Tongue (tissue), 2 donors: Measurements from ENCODE around the gene CXorf66. TPM values are rescaled to one million over a fixed set of nuclear protein-coding genes. Genes with fewer than 3 reads are reported as not detected.
"Not testable (repeated sequence)": the region's sequence is repeated elsewhere in the genome, so short reads cannot be mapped to it uniquely, and the experiment has no call there.

Experiments
- DNase-seq: peaks from one replicate; pipeline ENCODE4 v3.0.0-alpha.2; 2015
- total RNA-seq: library from RNA; depleted of rRNA; stranded (reverse); fragments of >200 nt; gene quantifications from one replicate; pipeline ENCODE4 v1.2.3, GENCODE V29; 2014

CXorf66 gene, protein sequence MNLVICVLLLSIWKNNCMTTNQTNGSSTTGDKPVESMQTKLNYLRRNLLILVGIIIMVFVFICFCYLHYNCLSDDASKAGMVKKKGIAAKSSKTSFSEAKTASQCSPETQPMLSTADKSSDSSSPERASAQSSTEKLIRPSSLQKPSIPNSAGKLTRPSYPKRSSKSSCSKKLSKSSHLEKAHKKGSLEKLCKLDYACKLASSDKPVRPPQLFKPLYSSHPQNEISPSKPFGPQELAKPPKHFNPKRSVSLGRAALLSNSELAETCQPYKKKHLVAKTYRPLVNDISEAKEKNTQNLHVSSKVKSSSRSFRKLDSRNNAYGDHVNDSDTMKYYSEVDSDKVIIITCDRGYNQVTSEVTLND
- total RNA-seq: not detected

- DNase-seq: no peak
Measured at GRCh38 chrX:139965421-139965820, at the start of gene CXorf66. Gene CXorf66 (minus strand): TSS chrX:139965521. CDS start chrX:139965496, 25 bp downstream.

DNA sequence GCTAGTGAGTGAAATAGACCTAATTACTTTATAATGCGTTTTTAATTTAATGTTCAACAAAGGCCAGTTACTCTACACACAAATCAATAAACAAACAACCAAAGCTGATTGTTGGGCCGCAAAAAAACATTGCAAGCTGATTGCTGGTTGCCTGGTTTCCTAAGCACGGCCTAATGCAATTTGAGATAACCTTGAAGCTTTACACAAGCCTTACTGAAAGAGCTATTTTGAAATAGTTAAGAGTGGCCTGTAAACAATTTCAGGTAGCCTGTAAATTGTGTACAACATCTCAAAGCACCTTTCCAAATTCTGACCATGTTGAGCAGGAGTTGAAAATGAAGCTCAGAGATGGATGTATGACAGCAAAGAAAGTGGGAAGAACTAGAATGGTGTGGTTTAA lies 17.5 kb upstream of the CXorf66 start:
- DNase-seq: no peak

DNA sequence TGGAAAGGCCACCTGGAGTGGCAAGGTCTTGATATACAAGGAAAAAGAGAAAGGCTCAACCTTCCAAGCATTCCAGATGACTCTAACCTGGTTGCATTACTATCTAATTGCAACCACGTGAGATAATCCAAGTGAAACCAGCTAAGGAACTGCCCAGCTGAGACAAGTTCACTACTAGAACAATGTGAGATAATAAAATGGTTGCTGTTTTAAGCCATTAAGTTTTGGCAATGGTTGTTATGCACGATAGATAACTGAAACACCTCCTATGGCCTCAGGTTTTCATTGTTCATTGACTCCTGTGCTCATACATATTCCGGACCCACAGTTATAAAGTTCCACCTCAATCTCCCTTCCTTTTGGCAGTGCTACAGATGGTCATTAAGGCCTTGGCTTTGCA lies 9.2 kb upstream of the CXorf66 start:
- DNase-seq: no peak

DNA sequence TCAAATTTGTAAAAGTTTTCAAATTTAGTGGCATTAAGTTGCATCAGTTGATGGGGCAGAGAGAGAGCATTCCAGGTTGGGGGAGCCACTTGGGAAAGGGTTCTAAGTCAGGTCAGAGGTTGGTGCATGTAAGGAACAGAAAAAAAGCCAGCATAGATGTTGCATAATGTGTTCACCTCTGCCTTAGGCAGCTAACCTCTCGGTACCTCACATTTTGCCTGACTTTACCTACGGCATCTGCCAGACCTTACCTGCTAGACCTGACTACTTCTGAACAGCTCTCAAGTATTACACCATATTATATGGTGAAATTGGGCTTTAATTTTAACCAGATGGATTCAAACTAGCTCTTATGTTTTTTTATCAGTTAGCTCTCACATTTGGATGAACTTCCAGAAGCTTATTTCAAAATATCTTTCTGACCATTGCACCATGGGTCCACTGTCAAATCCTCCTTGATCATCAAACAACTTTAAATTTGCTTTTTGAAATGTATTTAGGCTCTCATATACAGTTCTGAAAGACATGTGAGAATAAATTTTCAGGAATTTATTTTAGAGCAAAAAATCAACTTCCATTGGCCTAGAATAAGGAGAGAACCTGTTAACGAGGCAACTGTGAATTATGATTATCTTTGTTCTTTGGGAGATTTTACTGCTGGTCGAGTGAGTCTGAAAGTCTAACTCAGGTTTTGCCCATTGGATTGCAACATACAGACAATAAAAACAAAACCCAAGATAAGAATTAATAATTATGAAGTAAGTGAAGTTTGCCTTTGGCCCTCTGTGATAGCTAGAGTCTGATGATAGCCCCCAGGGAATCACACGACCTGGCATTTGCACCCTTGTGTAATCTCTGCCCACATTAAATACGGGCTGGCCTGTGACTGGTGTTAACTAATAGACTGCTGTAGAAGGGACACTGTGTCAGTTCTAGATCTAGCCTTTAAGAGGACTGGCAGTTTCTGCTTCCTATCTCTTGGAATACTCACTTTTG lies 7.6 kb upstream of the CXorf66 start:
- DNase-seq: no peak

DNA sequence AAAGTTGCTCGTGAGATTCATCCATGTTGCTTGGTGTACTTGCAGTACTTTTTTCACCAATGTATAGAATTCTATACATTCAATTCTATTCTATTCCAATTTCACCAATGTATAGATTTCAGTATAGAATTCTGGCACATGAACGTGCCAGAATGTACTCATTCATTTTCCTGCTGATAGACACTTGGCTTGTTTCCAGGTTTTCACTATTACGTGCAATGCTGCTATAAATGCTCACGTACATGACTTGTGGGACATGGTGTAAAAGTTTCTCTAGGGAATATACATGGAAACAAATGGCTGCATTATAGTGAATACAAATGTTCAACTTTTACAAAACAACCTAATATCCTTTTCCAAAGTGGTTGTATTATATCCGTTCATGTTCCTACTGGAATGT lies 6.8 kb upstream of the CXorf66 start:
- no peak for DNase-seq

DNA sequence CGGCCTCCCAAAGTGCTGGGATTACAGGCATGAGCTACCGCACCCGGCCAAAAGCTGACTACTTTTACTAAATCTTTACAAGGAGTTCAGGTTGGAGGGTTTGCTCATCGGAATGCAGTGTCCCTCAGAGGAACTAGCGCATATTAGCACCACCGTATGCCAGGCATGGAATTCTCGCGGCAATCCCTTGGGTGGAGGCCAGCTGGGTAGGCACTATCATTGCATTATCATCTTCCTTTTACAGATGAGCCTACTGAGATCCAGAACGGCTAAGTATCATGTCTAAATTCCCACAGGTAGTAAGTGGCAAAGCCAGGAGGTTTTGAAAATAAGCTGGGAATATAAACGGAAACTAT lies 6.1 kb upstream of the CXorf66 start:
- no peak for DNase-seq

DNA sequence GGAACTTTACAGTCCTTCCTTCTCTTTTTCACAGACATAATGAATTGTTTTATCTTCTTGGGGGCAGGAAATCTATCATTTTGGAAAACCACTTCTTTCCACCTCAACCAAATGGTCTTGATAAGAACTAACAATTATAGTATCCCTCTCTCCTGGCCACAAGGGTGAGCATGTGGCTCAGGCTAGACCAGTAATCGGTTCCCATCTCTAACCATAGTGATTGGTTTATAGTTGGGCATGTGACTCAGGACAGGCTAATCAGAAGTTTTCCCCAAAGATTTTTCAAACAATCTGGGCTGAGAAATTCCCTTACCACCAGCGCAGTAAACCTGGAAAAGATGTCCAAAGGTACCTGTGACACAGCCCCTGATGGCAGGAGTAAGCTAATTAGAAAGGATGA lies 4.0 kb upstream of the CXorf66 start:
- DNase-seq: no peak

GRCh38 chrX:139967750-139968149 lies 2.4 kb upstream of the CXorf66 start:
- DNase-seq: no peak

DNA sequence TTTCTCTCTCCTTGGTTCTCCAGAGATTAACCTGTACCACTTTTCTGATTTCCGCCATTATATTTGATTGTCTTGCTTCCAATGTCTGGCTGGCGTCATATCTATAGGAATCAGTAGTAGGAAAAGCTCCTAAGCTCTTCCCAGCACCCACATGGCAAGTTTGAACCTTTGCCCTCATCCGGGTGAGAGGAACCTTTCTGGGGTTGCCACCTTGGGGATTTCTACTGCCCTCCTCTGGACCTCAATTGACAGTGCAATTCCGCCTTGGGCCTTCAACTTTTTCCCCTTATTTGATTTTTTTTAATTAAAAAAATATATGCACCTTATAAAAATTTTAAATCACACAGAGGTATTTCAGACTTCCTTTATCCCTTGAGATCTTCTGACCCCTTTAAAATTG lies 2.0 kb upstream of the CXorf66 start:
- DNase-seq: no peak

- DNase-seq: not testable (repeated sequence)
Measured at GRCh38 chrX:139966159-139966558, 838 bp upstream of the CXorf66 start.

DNA sequence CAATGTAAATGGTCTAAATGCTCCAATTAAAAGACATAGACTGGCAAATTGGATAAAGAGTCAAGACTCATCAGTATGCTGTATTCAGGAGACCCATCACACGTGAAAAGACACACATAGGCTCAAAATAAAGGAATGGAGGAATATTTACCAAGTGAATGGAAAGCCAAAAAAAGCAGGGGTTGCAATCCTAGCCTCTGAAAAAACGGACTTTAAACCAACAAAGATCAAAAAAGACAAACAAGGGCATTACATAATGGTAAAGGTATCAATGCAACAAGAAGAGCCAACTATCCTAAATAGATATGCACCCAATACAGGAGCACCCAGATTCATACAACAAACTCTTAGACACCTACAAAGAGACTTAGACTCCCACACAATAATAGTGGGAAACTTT lies 4.2 kb downstream of the CXorf66 start:
- not testable (repeated sequence) for DNase-seq

GRCh38 chrX:139949703-139950102 lies 15.6 kb downstream of the CXorf66 start:
- no peak for DNase-seq

DNA sequence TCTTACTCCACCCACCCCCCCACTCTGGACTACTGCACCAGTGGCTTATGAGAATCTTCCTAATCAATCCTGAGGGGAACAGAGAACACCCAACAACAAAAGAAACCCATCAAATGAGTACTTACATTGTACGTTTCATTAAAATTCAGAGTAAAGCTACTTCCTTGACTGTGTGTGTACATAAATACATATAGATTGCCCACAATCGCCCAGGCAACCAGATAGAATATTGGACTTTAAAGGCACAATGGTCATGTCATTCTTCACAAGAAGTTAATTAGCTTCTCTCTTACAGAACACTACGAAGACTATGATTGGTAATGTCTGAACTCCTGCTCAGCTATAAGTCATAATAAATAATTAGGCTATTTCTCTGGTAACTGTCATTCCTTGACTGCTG lies 20.2 kb downstream of the CXorf66 start:
- DNase-seq: no peak

DNA sequence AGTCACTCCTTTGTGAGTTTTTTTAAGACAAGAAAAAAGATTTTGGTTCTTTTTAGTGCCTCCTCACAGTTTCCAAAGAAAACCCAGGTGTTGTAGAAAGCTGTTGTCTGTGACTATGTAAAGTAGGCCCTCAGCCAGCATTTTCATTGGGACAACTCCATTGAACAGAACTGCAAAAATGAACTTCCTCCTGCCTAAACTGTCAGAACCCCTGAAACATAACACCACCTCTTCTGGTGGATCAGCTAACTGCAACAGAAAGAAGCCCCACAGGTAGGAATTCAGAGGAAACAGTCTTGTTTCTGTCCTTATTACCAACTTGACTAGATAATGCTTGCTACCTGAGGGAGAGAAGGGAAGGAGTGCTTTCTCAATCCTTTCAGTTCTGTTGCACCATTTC lies 29.1 kb downstream of the CXorf66 start:
- DNase-seq: peak; percentile 7

GRCh38 chrX:139933904-139934303 lies 31.4 kb downstream of the CXorf66 start:
- no peak for DNase-seq

DNA sequence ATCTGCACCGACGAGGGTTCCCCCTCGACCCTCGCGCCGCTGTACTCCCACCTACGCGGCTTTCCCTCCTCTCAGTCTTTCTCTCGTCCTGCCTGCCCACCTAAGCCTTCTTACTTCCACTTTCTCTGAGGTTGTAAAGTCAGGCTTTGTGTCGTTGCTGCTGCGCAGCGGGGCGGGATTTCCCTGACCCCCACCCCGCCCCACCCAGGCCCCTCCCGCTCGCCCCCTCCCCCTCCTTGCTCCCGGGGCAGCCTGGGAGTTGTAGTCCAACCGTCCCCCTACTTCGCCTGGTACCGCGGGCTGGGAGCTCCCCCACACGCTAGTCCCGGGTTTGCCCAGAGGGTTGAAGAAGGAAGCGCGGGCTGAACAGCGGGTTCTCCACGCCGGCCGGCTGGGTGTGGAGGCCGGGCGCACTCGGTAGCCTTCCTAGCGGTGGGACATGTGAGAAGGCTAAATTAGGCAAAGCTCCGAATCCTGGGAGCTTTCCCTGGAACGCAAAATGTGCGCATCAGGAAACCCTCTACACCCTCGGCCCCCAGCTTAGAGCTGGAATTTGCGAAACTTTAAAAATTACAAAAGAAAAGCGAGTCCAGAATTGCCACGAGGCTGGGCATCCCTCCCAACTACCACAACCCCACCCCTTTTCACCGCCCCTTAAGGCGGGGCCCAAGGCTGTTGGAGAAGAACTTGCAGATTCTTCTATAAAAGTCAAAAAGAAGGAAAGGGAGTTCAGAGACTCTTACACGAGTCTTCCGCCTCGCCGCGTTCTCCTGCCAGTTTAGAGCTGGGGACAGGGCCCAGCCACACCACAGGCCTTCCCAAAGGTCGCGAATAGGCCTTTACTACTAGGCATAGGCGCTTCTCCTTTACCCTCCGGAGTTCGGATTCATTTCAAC lies 32.2 kb downstream of the CXorf66 start, which contains the start of gene ATP11C:
Gene ATP11C (minus strand): TSS at position 153 of the 896 bp plus-strand sequence. CDS start 1,011 bp downstream, outside the sequence.
- DNase-seq: peak; percentile 90

- DNase-seq: peak; percentile 54
Measured at GRCh38 chrX:139932073-139932900, 33.0 kb downstream of the CXorf66 start.

DNA sequence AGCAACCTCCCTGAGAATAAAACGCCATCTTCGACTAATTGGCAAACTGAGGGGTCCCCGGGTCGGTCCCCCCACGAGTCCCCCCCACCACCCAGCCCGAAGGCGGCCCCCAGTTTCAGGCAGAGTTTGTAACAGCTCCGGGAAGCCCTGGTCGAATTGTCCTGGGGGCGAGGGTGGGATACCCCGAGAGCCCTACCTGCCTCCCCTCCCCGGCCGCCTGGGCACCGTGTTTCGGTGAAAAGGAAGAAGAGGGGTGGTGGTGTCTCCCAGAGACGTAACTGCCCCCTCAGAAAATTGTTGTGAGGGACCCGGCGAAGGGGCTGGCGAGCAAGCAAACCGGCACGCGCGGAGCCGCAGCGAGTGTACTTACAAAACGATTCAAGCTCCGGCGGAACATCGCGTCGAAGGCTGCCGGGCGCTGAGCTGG lies 33.7 kb downstream of the CXorf66 start:
- no peak for DNase-seq

GRCh38 chrX:139930916-139931645 lies 34.2 kb downstream of the CXorf66 start:
- peak; percentile 12 for DNase-seq

GRCh38 chrX:139930401-139930800 lies 34.9 kb downstream of the CXorf66 start:
- no peak for DNase-seq
